ENCODE measurements around the gene XRN2.
"Not testable (repeated sequence)": the region's sequence is repeated elsewhere in the genome, so short reads cannot be mapped to it uniquely, and the experiment has no call there.

The XRN2 gene

GRCh38 chr20:21356386-21356785 is 53.3 kb downstream of the XRN2 start:
- no peak for TF ChIP-seq CTCF (IDR thresholded peaks at IDR 0.05; ENCODE audit: low read depth, low read length)
- in situ Hi-C loops (cut with HindIII; ENCODE audit: low sequenced_read_pairs) = no loop called here
- H3K4me3 ChIP-seq (ENCODE audit: low read depth, low read length) = no peak overlapping the region
- no peak for DNase-seq (ENCODE audit: low read depth, low spot score)

GRCh38 chr20:21357844-21358243 is 54.7 kb downstream of the XRN2 start:
- in situ Hi-C loops (cut with HindIII; ENCODE audit: low sequenced_read_pairs) = no loop called here
- TF ChIP-seq CTCF (IDR thresholded peaks at IDR 0.05; ENCODE audit: low read depth, low read length) = no peak
- no peak for DNase-seq (ENCODE audit: low read depth, low spot score)

GRCh38 chr20:21358737-21359136 is 55.6 kb downstream of the XRN2 start:
- TF ChIP-seq CTCF (IDR thresholded peaks at IDR 0.05; ENCODE audit: low read depth, low read length) = no peak
- no peak for DNase-seq (ENCODE audit: low read depth, low spot score)
- H3K4me3 ChIP-seq (ENCODE audit: low read depth, low read length) = no peak overlapping the region
- in situ Hi-C loops (cut with HindIII; ENCODE audit: low sequenced_read_pairs) = no loop called here

More at GRCh38 chr20:21357844-21358243, 54.7 kb downstream of the XRN2 start:
- H3K4me3 ChIP-seq (ENCODE audit: low read depth, low read length) = no peak overlapping the region

GRCh38 chr20:21360705-21361104 is 57.6 kb downstream of the XRN2 start:
- in situ Hi-C loops (cut with HindIII; ENCODE audit: low sequenced_read_pairs) = no loop called here
- no peak for TF ChIP-seq CTCF (IDR thresholded peaks at IDR 0.05; ENCODE audit: low read depth, low read length)
- no peak overlapping the region for H3K4me3 ChIP-seq (ENCODE audit: low read depth, low read length)
- no peak for DNase-seq (ENCODE audit: low read depth, low spot score)

- no peak overlapping the region for H3K4me3 ChIP-seq (ENCODE audit: low read depth, low read length)
- DNase-seq (ENCODE audit: low read depth, low spot score) = no peak
- in situ Hi-C loops (cut with HindIII; ENCODE audit: low sequenced_read_pairs) = no loop called here
- TF ChIP-seq CTCF (IDR thresholded peaks at IDR 0.05; ENCODE audit: low read depth, low read length) = no peak
These were observed 58.1 kb downstream of the XRN2 start for GRCh38 chr20:21361266-21361665.

- TF ChIP-seq CTCF (IDR thresholded peaks at IDR 0.05; ENCODE audit: low read depth, low read length) = no peak
- DNase-seq (ENCODE audit: low read depth, low spot score) = no peak
- H3K4me3 ChIP-seq (ENCODE audit: low read depth, low read length) = no peak overlapping the region
- in situ Hi-C loops (cut with HindIII; ENCODE audit: low sequenced_read_pairs) = no loop called here
These were observed 61.3 kb downstream of the XRN2 start for GRCh38 chr20:21364413-21364812.

GRCh38 chr20:21365771-21366170 is 62.6 kb downstream of the XRN2 start:
- in situ Hi-C loops (cut with HindIII; ENCODE audit: low sequenced_read_pairs) = no loop called here

GRCh38 chr20:21366273-21366672 is 63.1 kb downstream of the XRN2 start:
- DNase-seq (ENCODE audit: low read depth, low spot score); in situ Hi-C loops (cut with HindIII; ENCODE audit: low sequenced_read_pairs); H3K4me3 ChIP-seq (ENCODE audit: low read depth, low read length): not testable (repeated sequence)

More at GRCh38 chr20:21365771-21366170, 62.6 kb downstream of the XRN2 start:
- no peak for TF ChIP-seq CTCF (IDR thresholded peaks at IDR 0.05; ENCODE audit: low read depth, low read length)
- DNase-seq (ENCODE audit: low read depth, low spot score) = no peak
- H3K4me3 ChIP-seq (ENCODE audit: low read depth, low read length) = no peak overlapping the region

Measured in astrocyte of the spinal cord (primary cell).